IPS-NIHi7 (cell line): ENCODE data around the gene PLCZ1.
"Not testable (repeated sequence)": the region's sequence is repeated elsewhere in the genome, so short reads cannot be mapped to it uniquely, and the experiment has no call there.

Experiments used
- DNase-seq: peaks from one replicate; pipeline ENCODE4 v3.0.0; 2012; ENCODE audit warnings: mixed read lengths; ENCODE audit errors: extremely low spot score

The PLCZ1 gene

DNA sequence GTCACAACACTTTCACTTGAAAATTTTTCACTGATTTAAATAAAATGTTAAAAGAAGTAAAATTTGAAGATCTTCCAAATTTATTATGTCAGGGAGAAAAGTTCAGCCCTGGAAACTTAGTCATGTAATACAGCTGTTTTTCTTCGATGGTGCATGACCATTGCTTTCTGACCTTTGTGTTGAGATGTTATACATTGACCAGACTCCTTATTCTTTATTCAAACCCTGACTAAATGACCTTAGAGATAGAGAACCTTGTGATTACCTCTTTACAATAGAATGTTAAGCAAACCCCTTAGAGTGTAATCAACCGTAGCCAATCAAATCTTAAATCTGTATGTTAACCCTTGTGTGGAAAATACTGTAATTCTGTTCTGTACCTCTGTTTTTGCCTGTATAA, 34.5 kb downstream of the PLCZ1 start:
- no peak for DNase-seq

DNA sequence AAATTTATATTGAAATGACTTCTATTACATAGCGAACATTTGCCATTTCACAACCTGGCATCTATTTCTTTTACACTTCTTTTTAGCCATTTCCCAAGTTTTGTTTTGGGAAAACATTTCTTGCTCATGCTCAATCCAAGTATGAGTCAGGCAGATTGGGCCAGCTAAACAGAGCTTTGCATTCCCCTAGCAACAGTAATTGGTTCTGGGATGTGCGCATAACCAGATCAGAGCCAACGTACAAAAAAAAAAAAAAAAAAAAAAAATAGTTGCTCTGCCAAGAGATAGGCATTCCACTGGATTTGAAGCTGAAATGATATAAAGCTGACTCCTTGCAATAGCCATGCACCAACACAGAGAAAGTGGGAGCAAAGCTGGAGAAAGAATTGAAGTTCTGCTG, 37.5 kb downstream of the PLCZ1 start:
- DNase-seq = no peak

DNA sequence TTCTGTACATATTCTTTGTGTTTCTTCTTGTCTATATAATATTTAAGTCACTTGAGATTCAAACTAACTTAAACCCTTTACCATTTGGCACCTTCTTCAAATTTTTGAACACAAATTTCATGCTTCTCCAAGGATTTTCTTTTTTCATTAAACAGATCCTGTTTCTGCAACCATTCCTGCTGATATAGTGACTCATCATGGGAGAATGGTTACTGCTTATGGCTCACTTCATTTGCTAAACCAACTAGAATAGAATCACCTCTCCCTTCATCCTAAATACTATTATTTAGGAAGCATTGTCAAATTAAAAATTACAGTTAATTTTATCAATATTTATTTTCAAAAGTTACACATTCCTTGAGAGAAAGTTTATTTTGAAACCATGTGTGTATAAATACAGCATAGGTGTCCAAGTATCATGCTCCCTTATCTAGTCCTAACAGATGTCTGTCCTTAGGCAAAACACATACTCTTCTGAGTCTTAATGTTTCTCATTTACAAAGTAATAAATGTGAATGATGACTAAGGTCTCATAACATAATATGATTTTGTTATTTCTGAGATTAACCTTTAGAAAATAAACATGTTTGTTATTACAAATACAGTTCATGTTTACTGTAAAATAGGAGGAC, 40.7 kb downstream of the PLCZ1 start:
- DNase-seq = no peak

DNA sequence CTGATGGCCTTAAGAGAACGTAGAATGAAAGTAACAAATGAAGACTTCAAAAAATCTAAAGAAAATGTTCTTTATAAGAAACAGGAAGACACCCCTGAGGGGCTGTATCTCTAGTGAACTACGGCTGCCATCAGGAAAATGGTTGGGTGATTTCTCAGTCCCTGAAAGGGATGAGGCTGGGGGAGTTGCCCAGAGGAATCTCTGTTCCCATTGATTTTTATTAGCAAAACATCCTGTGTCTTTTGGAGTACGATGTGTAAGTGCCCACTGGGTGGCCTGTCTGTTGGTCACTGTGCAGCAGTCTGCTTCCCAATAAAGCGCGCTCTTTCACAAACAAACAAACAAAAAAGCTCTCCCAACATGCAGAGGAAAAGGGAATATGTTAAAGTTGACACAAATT, 43.8 kb downstream of the PLCZ1 start:
- DNase-seq = not testable (repeated sequence)

DNA sequence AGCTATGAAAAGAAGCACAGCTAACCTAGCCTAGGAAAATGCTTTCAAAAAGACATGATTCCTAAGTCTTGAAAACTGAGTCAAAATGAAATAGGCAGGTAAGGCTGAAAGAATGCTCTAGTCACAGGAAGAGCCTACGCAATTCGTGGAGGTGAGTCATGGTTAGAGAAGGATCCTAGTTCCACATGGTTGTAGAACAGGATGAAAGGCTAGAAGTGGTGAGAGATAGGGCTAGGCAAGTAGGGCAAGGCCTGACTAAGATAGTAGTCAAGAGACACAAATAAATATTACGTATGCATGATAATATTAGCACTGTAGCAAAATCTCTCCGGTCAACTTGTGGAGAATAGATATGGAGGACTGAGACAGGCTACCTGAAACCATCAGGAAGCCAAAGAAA, 47.2 kb downstream of the PLCZ1 start:
- DNase-seq = no peak

DNA sequence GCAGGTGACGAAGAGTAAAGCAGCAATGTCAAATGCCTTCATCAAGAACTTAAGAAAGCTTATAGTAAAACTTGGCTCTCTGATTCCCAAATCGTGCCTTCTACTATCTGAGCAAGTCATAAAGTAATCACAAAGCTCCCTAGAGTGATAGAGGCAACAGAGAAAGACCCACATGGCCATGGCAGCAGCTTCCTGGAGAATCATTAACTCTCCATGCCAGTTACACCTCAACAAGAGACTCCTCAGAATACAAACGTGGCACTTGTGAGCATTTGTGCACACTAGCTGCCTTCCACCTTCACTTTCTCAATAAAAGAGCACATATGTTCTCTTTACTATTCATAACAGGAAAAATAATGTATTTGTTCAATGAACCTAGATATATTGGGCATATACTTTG, 48.0 kb downstream of the PLCZ1 start:
- no peak for DNase-seq

DNA sequence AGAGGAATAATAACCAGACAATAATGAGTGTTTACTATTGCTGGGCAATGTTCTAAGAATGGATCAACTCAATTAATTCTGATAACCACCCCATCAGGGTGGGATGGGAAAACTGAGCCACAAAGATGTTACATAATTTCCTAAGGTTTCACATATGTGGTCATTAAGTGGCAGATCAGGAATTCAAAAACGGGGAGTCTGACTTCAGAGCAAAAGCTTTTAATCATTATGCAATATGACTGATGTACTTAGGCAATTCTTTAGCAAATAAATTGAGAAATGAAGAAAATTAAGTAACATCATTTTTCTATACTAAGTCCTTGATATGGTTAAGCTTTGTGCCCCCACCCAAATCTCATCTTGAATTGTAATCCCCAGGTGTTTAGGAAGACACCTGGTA, 53.4 kb downstream of the PLCZ1 start:
- DNase-seq = no peak

DNA sequence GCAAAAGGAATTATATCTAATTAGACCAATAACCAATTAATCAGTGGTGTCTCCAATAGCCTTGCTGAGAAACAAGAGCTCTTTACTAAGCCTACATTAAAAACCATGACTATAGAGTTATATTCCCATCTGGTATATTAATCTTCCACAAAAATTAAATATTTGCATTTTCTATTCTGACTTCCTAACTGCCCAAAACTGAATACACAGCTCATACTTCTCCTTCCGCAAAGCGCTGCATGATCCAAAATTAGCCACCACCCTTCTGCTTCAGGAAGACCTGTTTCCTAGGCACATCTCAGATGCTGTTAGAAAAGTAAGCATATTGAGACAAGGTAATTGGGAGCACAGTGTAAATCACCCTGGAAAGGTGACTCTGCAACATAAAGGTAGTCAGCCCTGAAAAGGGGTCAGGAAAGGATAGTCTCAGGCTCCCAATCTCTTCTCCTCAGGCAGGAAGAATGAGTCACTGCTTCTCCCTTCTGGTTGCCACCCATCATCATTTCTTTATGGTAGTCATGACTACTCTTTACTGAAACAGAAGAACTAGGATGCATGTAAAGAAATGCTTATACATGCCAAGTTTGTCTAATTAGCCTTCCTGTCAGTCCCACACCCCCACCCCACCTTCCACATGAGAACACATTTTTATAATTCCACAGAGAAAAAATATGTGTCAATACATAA, 54.3 kb downstream of the PLCZ1 start:
- no peak for DNase-seq

DNA sequence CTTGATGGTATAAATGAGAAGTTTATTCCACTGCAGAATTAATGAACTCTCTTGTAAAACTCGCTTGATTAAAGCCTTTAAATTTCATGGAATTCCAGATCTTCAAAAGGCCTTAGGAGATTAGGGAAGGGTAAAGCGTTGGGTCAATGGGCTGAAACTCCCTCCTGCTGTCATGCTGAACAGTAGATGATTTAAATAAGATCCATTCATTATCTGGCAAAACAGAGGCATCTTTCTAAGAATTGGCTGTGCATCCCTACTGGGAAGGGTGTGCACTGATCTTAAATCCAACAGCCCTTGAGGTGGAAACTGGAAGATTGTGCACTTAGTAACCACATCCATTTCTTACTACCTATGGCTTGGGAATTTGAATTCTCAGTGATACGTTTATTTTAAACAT, 56.0 kb downstream of the PLCZ1 start:
- DNase-seq = peak; percentile 19

DNA sequence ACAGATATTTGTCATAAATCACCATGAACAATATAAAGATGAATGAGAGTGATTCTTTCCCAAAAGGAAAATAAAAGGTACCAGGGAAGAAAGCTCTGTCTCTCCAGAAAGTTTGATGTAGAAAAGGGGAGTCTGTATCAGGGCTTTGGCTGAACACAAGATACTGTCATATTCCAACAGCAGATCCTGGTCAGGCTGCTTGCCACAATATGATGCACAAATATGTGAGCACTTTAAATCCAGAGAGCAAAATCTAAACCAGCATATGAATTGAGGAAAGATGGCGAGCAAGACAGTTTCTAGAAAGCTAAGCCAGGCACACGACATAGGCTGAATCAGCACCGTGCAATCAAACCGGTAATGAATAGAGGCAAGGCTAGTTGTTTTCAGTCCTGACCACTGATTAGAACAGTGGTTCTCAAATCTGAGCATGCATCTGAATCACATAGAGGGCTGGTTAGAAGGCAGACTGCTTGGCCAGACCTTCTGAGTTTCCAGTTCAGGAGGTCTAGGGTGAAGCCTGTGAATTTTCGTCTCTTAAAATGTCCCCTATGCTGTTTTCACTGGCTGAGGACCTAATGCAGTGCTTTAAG, 60.7 kb downstream of the PLCZ1 start:
- DNase-seq = no peak

DNA sequence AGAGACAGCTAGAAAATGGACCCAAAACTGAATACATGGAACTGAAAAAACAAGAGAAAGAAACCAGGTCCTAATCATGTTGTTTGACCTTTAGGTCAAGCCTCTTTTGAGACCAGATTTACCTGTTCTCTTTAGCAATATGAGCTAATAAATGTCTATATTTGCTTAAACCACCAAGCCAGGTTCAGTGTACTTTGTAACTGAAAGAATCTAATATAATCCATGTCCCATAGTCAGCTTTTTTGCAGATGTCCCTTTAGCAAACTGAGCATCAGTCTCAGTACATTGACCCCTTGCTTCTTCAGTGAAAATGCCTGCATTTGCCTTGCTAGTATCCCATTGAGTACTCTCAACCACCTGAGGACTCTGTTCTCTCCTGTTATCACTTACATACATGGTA, 61.7 kb downstream of the PLCZ1 start:
- no peak for DNase-seq

DNA sequence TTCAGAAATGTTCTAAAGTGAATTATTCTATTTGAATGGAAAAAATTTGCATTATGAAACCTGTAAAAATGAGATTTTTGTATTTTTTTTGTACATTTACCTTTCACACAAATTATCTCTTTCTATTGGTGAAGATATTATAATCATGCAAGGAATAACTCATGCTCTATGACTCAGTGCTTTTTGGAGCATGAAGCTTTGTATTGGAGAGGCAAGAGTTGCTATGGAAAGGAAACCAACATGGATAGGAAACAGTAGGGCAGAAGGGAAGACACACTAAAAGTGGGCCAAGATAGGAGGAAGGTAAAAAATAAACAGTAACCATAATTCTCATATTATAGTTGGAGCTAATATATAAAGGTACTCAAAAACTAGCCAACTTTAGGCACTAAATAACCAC, 79.0 kb downstream of the PLCZ1 start:
- no peak for DNase-seq

DNA sequence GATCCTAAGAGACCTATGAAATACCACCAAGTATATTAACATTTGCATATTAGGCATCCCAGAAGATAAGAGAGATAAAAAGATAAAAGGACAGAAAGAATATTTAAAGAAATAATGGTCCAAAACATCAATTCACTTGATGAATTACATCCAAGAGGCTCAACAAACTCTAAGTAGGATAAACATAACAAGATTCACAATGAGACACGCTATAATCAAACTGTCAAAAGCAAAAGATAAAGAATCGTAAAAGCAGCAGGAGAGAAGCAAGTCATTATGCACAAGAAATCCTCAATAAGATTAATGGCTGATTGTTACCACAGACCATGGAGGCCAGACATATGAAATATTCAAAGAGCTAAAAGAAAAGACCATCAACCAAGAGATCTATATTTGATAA, 79.6 kb downstream of the PLCZ1 start:
- DNase-seq = no peak

DNA sequence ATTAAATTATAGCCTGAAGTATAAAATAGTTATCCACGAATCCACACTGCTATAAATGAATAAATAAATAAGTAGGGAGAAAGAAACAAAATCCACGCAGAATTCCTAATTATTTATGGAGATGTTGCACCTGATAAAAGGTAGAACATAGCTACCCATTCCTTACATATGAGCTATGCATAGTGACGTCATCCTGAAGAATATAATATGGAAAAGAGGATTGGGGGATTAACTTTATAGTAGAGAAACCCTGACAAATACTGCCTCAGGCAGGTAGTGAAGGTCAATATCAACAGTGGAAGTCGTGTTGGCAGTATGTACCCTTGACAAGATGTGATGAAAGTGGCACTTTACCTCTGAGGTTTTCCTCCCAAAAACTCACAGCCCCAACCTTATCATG, 82.5 kb downstream of the PLCZ1 start:
- DNase-seq = no peak

DNA sequence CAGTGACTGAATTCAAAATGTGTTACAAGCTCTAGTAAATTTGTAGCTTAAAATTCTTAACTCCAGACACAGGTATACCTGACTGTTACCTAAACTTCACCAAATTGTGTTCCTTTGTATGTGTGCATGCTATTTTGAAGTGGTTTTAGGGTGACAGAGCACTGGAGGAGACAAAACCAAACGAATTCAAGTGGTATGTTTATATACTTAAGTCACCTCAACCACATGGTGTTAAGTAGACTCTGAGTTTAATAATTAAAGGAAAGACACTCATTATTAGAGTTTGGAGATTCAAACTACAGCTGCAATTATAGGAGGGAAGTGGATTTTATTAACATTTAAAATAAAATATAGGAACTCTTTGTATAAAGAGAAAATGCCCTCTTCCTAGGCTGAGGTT, 84.3 kb downstream of the PLCZ1 start:
- DNase-seq = no peak

DNA sequence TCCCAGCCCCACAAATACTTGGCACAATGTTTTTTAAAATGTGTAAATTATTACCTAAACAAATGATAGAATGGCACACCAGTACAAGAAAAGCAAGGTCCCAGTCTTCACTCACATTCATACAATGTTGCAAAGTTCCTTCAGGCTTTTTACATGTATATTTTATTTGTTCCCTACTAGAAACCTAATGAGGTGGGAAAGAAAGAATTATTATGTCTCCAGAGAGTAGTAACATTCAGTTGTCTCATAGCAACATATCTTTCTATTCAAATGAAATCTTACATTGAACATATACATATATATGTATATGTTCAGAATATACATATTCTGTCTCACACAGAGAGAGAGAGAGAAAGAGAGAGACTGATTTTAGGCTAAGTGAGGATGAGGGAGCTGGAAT, 85.2 kb downstream of the PLCZ1 start:
- DNase-seq = no peak

DNA sequence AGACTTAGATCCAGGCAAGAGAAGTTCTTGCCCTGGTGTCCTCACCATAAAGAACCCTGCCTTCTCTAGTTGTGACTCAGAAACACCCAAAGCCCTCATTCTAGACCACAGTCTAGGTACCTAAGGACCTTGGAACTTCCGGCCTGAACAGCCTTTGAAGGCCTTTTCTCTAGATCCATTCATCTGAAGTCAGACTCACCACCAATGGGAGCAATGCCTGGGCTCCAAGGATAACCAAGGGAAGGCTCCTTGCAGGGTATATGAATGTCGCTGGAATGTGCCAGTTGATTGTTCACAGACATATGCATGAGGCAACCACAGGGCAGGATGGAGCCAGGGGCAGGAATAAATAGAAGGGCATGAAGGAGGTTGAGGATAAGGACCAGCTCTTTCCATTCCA, 86.3 kb downstream of the PLCZ1 start:
- DNase-seq = no peak

DNA sequence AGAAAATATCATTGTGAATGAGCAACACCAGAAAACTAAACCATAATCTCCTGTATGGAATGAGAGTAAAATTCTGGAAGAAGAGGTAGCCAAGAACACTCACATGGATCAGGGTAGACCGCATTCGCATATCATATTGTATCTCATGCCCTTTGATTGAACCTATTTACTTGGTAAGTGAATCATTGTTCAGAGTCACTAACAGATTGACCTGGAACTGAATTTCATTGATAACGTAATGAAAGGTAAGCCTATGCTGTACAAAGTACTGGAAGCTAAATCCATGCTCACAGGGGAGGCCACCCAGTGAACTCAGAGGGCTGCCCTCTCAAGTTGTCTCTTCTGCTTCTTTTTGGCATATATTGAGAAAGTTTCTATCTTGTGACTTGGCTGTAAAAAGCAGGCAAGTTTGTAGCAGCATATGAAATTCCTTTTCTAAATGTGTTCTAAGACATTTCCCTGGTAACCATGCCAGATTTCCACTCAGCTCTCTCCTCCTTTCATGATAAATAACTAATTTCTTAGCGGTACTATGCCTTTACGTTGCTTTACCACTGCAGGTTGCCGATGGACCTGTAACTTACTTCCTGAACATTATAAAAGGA, 91.4 kb downstream of the PLCZ1 start:
- no peak for DNase-seq

DNA sequence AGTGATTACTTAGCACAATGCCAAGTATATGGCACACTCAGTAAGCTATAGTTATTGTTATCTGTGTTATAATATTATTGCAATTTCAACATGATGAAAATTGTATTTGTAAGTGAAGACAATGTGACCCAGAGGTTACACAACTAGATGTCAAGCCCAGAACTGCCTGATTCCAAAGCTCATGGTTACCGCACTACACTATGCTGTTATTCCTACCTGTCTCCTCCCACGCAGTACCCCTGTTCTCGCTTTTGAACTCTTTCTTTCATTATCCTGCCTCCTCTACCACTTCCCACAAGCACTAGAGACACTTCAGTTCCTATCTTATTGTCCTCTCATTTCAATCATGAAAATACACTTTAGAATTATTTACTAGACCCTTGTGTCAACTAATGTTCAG, 93.2 kb downstream of the PLCZ1 start:
- DNase-seq = no peak

DNA sequence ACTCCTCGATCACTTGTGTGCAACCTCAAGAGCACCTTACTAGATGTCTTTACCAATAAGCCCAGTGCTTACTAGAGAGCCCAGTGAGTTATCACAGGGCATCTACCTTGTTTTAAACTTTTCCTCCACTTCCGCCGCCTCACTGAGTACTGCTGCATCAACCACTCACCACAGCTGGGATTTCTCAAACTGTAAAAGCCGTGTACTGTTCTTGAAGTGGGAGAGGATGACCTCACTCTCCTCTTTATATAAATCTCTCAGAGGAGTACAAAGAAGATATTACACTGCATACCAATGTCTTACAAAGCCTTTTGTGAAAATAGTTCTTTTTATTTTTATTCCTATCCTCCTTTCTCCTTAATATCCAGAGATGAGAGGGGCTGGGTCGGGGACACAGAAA, 94.1 kb downstream of the PLCZ1 start:
- DNase-seq = no peak

DNA sequence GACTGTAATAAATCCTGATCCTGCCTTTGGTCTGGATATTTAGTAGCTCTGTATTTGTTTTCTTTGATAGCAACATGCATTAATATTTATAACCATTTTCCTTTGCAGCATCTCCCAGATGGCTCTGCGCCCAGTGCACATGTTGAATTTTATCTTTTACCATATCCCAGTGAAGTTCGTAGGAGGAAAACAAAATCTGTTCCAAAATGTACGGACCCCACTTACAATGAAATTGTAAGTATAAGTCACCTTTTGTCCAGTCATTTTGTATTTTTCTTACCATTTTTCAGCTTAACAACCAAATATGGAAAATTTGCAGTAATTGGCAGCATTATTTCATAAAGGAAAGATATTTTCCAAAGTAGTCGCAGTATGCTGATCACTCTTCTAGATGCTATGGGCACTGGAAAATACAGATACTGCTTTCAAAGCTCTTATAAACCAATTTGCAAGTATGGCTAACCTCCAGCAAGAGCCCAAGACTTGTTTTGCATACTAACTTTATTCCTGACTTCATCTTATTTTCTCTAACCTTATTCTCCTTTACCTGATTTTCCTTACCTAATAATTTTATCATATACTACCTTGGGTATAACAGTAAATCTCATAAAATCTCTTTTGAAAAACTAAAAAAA, 97.4 kb downstream of the PLCZ1 start:
- no peak for DNase-seq

DNA sequence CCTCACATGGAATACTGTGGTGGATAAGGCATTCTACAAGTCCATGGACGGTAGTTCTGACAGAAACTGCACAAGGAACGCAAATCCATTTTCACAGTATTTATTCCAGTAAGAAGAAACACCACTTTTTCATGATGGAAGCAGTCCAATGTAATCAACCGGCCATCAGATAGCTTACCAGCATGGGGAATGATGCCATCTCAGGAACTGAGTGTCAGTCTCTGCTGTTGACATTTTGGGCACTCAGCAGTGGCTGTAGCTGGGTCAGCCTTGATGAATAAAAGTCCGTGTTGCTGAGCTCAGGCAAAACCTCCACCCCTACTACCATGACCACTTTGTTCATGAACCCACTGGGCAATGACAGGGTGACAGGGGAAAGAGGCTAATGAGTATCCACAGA, 103.4 kb downstream of the PLCZ1 start:
- DNase-seq = no peak
